ENCODE measurements around the gene SERTM2.

The SERTM2 gene

DNA sequence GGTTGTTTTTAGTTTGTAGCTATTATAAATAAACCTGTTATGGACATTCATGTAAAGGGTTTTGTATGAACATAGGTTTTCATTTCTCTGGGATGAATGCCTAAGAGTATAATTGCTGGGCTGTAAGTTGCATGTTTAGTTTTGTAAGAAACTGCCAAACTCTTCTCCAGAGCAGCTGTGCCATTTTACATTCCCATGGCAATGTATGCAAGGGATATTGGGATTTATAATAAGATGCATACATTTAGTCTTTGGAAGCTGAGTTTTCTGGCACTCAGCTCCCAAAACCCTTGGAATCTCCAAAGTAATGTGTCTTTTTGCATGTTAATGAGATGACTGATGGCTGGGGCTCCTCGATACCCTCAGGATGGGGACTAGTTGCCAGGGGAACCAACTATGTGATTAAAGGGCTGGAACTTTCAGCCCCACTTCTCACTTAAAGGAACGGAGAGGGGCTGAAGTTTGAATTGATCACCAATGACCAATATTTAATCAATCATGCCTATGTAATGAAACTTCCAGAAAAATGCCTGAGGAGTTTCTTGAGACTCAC, 44.0 kb downstream of the SERTM2 start:
- DNase-seq (ENCODE audit: low read depth in 1 of 2, low spot score in 1 of 2) = no peak

DNA sequence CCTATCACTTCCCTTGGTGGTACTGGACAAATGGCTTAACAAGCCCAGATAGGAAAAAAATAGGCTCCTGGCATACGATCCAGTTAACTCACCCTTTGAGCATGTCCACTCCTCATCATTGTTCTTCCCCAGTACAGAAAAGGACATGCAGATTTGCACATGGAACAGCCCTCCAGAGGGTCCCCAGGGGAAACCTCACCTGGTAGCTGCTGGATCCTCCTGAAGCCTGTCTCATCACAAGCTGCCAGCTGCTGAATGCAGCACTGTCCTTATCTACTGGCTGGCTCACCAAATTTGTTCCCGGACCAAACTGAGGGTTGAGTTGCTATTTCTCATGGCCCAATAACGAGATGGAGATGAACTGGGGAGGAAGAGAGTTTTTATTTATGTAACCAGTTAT, 49.4 kb downstream of the SERTM2 start:
- no peak for DNase-seq (ENCODE audit: low read depth in 1 of 2, low spot score in 1 of 2)

DNA sequence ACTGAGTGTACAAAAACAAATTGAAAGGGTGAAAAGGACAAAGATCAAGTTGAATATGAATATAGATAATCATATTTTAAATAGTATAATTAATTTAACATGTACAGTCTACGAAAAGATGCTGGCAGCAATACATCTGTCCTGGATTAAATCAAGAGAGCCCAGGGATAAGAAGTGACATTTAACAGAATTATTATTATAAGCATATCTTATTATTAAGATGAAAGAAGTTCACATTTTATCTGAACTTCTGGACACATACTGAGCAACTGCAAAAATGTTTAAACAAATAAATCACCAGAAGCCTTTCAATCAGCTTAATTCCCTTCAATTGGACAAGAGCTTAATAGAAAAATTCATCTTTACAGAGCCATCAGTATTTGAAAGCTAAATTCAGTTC, 50.4 kb downstream of the SERTM2 start:
- DNase-seq (ENCODE audit: low read depth in 1 of 2, low spot score in 1 of 2) = no peak

DNA sequence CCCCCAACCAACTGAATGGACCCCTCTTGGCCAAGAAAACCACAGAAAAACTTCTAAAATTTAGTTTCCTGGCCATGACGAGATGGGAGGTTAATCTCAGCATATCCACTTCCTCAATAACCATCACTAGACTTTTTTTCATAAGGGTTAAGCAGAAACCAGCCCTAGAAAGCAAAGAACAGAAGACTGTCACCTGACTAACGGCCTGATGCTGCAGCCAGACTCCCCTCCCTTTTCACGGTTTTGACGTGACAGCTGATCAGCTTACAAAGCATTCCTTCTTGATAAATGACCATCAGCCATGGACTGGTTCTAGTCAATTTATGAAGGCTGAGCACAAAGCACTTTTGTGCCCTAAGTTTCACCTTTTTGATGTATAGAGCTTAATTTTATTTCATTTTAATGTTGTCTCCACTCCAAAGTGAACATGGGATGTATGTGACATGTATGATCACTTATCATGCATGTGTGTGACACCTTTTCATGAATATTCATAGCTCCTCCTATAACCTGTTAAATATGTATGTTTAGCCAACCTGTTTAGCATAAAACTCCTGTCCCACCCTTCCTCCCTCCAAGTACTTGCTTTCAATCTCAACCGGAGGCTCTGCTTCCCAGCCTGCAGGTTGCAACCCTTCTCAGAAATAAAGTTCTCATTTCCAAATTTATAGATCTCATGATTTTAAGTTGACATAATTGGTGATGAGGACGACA, 56.3 kb downstream of the SERTM2 start:
- DNase-seq (ENCODE audit: low read depth in 1 of 2, low spot score in 1 of 2) = no peak

DNA sequence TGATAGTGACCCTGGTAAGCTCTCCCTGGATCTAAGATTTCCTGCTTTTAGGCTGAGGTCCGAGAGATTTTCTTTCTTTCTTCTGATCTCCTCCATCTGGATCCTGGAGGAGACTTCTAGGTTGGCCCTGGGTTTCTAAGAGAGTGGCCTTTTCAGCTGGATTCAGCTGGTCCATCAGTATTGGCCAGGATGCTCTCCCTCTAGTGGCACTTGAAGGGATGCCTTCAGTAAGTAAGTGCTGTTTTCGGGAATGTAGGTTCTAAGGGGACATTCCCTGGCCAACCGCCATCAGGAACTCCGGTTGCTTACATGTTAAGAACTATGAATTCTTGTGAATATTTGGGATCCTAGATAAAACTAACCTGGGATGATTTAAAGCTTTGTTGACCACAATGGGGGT, 56.9 kb downstream of the SERTM2 start:
- DNase-seq (ENCODE audit: low read depth in 1 of 2, low spot score in 1 of 2) = no peak

DNA sequence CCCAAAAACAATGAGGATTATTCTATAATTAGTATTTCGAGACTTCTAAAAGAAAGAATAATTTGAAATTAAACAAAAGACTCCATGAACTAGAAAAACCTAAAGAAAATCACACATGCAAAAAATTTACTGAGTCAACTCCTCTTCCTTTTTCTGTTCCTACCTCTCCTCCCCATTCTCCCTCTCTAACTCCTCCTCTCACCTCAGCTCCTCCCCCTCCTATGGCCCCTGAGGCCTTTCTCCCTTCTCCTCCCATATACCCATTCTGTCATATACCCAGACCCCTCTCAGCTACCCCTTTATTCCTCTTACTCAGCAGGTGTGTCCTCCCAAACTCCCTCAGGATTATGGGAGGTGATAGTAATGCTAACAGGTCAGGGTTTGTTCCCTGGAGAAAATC, 57.4 kb downstream of the SERTM2 start:
- DNase-seq (ENCODE audit: low read depth in 1 of 2, low spot score in 1 of 2) = no peak

Data from activated CD4-positive, alpha-beta T cell treated with anti-CD3 and anti-CD28 coated beads, Interleukin-2, amount 50 U/mL, for 24 hours (primary cell).